Measurements from ENCODE around the gene PKMYT1.

Gene PKMYT1

GRCh38 chr16:3013491-3013951, 33.3 kb upstream of the PKMYT1 start:
- peak; percentile 67 for DNase-seq (ENCODE audit: insufficient read length, low spot score)
- no peak for FAIRE-seq
- no peak for TF ChIP-seq POLR2A (IDR thresholded peaks at IDR 0.05; ENCODE audit: low read depth, low read length)

- FAIRE-seq, result no peak
- no peak for TF ChIP-seq POLR2A (IDR thresholded peaks at IDR 0.05; ENCODE audit: low read depth, low read length)
- peak; percentile 77 for DNase-seq (ENCODE audit: insufficient read length, low spot score)
These were observed 32.7 kb upstream of the PKMYT1 start, which contains the start of gene CLDN9 for GRCh38 chr16:3012828-3013420. Gene CLDN9, plus strand, starts transcription at chr16:3012923. Its CDS starts 440 bp downstream, at chr16:3013363.

- DNase-seq (ENCODE audit: insufficient read length, low spot score) (no peak), FAIRE-seq (no peak)
- TF ChIP-seq POLR2A (IDR thresholded peaks at IDR 0.05; ENCODE audit: low read depth, low read length), result no peak
These were observed 32.0 kb upstream of the PKMYT1 start for GRCh38 chr16:3012246-3012645.

- no peak for TF ChIP-seq POLR2A (IDR thresholded peaks at IDR 0.05; ENCODE audit: low read depth, low read length)
- no peak for FAIRE-seq
- DNase-seq (ENCODE audit: insufficient read length, low spot score), result no peak
These were observed 30.3 kb upstream of the PKMYT1 start for GRCh38 chr16:3010510-3010909.

- no peak for DNase-seq (ENCODE audit: insufficient read length, low spot score)
- no peak for FAIRE-seq
- no peak for TF ChIP-seq POLR2A (IDR thresholded peaks at IDR 0.05; ENCODE audit: low read depth, low read length)
These were observed 29.5 kb upstream of the PKMYT1 start for GRCh38 chr16:3009568-3010390.

GRCh38 chr16:3008690-3009037, 28.4 kb upstream of the PKMYT1 start:
- no peak for DNase-seq (ENCODE audit: insufficient read length, low spot score)
- FAIRE-seq, result no peak
- TF ChIP-seq POLR2A (IDR thresholded peaks at IDR 0.05; ENCODE audit: low read depth, low read length), result no peak

GRCh38 chr16:3007957-3008689, 27.9 kb upstream of the PKMYT1 start:
- no peak for TF ChIP-seq POLR2A (IDR thresholded peaks at IDR 0.05; ENCODE audit: low read depth, low read length)
- FAIRE-seq, result no peak
- no peak for DNase-seq (ENCODE audit: insufficient read length, low spot score)

- FAIRE-seq, result no peak
- DNase-seq (ENCODE audit: insufficient read length, low spot score), result no peak
- TF ChIP-seq POLR2A (IDR thresholded peaks at IDR 0.05; ENCODE audit: low read depth, low read length), result no peak
These were observed 27.1 kb upstream of the PKMYT1 start for GRCh38 chr16:3007059-3007956.

GRCh38 chr16:3004781-3005284, 24.6 kb upstream of the PKMYT1 start:
- FAIRE-seq (no peak), DNase-seq (ENCODE audit: insufficient read length, low spot score) (peak; percentile 66)
- TF ChIP-seq POLR2A (IDR thresholded peaks at IDR 0.05; ENCODE audit: low read depth, low read length), result no peak

GRCh38 chr16:3004319-3004718, 24.1 kb upstream of the PKMYT1 start:
- TF ChIP-seq POLR2A (IDR thresholded peaks at IDR 0.05; ENCODE audit: low read depth, low read length), result no peak
- DNase-seq (ENCODE audit: insufficient read length, low spot score) (no peak), FAIRE-seq (no peak)

- DNase-seq (ENCODE audit: insufficient read length, low spot score), result peak; percentile 99
- FAIRE-seq, result peak; percentile 85
- TF ChIP-seq POLR2A (IDR thresholded peaks at IDR 0.05; ENCODE audit: low read depth, low read length), result no peak
These were observed 23.5 kb upstream of the PKMYT1 start for GRCh38 chr16:3003582-3004270.

GRCh38 chr16:3001316-3001715, 21.1 kb upstream of the PKMYT1 start:
- DNase-seq (ENCODE audit: insufficient read length, low spot score) (no peak), FAIRE-seq (no peak)
- no peak for TF ChIP-seq POLR2A (IDR thresholded peaks at IDR 0.05; ENCODE audit: low read depth, low read length)

- no peak for TF ChIP-seq POLR2A (IDR thresholded peaks at IDR 0.05; ENCODE audit: low read depth, low read length)
- DNase-seq (ENCODE audit: insufficient read length, low spot score), result no peak
- FAIRE-seq, result no peak
These were observed 20.3 kb upstream of the PKMYT1 start for GRCh38 chr16:3000540-3000939.
